RWPE2 (cell line): ENCODE measurements around the gene ZNF524.

Experiments used
- ATAC-seq: fragments of 200-7000 bp; cut with Tn5 transposase; 3 replicates; pipeline ENCODE4 v1.9.1; 2021; ENCODE audit warnings: low read depth
- DNase-seq: peaks from one replicate; pipeline ENCODE4 v3.0.0-alpha.2; 2020; ENCODE audit warnings: low spot score
- H3K27ac ChIP-seq: fragments of 450-650 bp; 2 replicates; pipeline ENCODE4 v1.5.1; 2017; ENCODE audit warnings: mild to moderate bottlenecking; ENCODE audit not compliant: poor library complexity, severe bottlenecking
- H3K27me3 ChIP-seq: fragments of 250-450 bp; sonication (Bioruptor Pico); 2 replicates; pipeline ENCODE4 v1.5.1; 2021; ENCODE audit warnings: mild to moderate bottlenecking, moderate library complexity; ENCODE audit not compliant: insufficient read depth, poor library complexity, severe bottlenecking
- H3K36me3 ChIP-seq: fragments of 250-450 bp; sonication (Bioruptor Pico); 2 replicates; pipeline ENCODE4 v1.5.1; 2020; ENCODE audit warnings: low read depth, mild to moderate bottlenecking, moderate library complexity
- H3K4me1 ChIP-seq: fragments of 250-450 bp; sonication (Bioruptor Pico); 2 replicates; pipeline ENCODE4 v1.5.1; 2021; ENCODE audit warnings: mild to moderate bottlenecking, moderate library complexity; ENCODE audit not compliant: insufficient read depth, poor library complexity, severe bottlenecking
- H3K4me3 ChIP-seq: fragments of 250-450 bp; sonication (Bioruptor Pico); 2 replicates; pipeline ENCODE4 v1.5.1; 2021; ENCODE audit warnings: mild to moderate bottlenecking, moderate library complexity; ENCODE audit not compliant: severe bottlenecking
- H3K9me3 ChIP-seq: fragments of 250-450 bp; sonication (Bioruptor Pico); 2 replicates; pipeline ENCODE4 v1.5.1; 2021; ENCODE audit warnings: mild to moderate bottlenecking, moderate library complexity; ENCODE audit not compliant: severe bottlenecking
- TF ChIP-seq, protein P1 (sequence below): fragments of 450-650 bp; IDR thresholded peaks from one replicate; pipeline ENCODE4 v1.5.1; 2017; ENCODE audit warnings: mild to moderate bottlenecking, moderate library complexity; ENCODE audit not compliant: poor library complexity, severe bottlenecking

Gene ZNF524

GRCh38 chr19:55586976-55587668 is 13.0 kb upstream of the ZNF524 start:
- H3K4me1 ChIP-seq: peaks cover 6% of the 10 kb centered on the region
- H3K4me3 ChIP-seq: peak overlapping the region; percentile 21
- no peaks in the 10 kb centered on the region for H3K27me3 ChIP-seq
- peak overlapping the region; percentile 16 for H3K27ac ChIP-seq
- ATAC-seq (peak; percentile 92), DNase-seq (peak; percentile 92)
- TF ChIP-seq, protein P1, sequence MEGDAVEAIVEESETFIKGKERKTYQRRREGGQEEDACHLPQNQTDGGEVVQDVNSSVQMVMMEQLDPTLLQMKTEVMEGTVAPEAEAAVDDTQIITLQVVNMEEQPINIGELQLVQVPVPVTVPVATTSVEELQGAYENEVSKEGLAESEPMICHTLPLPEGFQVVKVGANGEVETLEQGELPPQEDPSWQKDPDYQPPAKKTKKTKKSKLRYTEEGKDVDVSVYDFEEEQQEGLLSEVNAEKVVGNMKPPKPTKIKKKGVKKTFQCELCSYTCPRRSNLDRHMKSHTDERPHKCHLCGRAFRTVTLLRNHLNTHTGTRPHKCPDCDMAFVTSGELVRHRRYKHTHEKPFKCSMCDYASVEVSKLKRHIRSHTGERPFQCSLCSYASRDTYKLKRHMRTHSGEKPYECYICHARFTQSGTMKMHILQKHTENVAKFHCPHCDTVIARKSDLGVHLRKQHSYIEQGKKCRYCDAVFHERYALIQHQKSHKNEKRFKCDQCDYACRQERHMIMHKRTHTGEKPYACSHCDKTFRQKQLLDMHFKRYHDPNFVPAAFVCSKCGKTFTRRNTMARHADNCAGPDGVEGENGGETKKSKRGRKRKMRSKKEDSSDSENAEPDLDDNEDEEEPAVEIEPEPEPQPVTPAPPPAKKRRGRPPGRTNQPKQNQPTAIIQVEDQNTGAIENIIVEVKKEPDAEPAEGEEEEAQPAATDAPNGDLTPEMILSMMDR: no peak
- H3K36me3 ChIP-seq: no peaks in the 10 kb centered on the region
- no peaks in the 10 kb centered on the region for H3K9me3 ChIP-seq

GRCh38 chr19:55588738-55589137 is 11.3 kb upstream of the ZNF524 start:
- Histone ChIP-seq H3K9me3 (no peaks in the 10 kb centered on the region), H3K36me3 (no peaks in the 10 kb centered on the region), H3K27ac (no peak overlapping the region), H3K4me3 (no peak overlapping the region), H3K27me3 (no peaks in the 10 kb centered on the region), H3K4me1 (peaks cover 6% of the 10 kb centered on the region)
- TF ChIP-seq, protein P1: no peak
- no peak for DNase-seq
- ATAC-seq: no peak

DNA sequence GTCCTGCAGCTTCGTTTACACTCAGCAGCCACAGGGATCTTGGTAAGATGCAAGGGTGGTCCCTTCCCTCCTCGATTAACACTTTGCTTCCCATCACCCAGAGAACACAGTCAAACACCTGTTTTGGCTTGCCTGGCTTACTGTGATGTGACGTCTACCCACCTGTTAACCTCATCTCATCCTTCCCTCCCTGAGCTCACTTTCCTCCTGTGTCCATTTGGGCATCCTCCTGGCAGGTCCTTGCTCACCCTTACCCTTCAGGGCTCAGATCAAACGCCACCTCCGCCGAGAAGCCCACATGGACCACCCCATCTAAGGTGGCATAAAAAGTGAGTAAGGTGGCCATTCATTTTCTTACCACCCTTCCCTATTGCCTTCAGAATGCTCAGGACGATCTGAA is 10.0 kb upstream of the ZNF524 start:
- Histone ChIP-seq H3K36me3 (peaks cover 4% of the 10 kb centered on the region), H3K9me3 (no peaks in the 10 kb centered on the region), H3K27me3 (no peaks in the 10 kb centered on the region), H3K4me1 (peaks cover 6% of the 10 kb centered on the region), H3K27ac (no peak overlapping the region), H3K4me3 (no peak overlapping the region)
- peak; percentile 19 for DNase-seq
- TF ChIP-seq, protein P1: no peak
- ATAC-seq: no peak

DNA sequence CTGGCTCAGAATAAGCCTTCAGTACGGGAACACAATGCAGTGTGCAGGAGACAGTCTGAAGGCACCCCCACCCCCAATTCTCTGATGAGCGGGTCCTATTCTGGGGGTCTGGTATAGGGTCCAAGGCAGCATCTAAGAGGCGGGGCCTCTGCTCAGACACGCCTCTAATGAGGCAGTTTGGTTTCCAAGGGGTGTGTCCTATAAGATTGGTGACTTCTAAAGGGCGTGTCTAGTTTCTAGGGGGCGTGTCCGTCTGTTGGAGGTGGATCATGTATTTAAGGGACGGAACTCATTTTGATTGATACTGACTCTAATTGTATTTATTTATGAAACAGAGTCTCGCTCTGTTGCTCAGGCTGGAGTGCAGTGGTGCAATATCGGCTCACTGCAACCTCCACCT is 9.5 kb upstream of the ZNF524 start:
- no peak overlapping the region for H3K4me3 ChIP-seq
- TF ChIP-seq, protein P1: no peak
- DNase-seq (peak; percentile 19), ATAC-seq (no peak)
- H3K27me3 ChIP-seq: no peaks in the 10 kb centered on the region
- H3K36me3 ChIP-seq: peaks cover 9% of the 10 kb centered on the region
- no peak overlapping the region for H3K27ac ChIP-seq
- H3K9me3 ChIP-seq: no peaks in the 10 kb centered on the region
- peaks cover 6% of the 10 kb centered on the region for H3K4me1 ChIP-seq

- Histone ChIP-seq H3K27me3 (no peaks in the 10 kb centered on the region), H3K9me3 (no peaks in the 10 kb centered on the region), H3K36me3 (peaks cover 13% of the 10 kb centered on the region), H3K4me3 (no peak overlapping the region), H3K27ac (no peak overlapping the region), H3K4me1 (peaks cover 1% of the 10 kb centered on the region)
- TF ChIP-seq, protein P1: no peak
- DNase-seq: peak; percentile 20
- ATAC-seq: no peak
Measured at GRCh38 chr19:55591555-55591954, 8.5 kb upstream of the ZNF524 start.
